ENCODE data around the gene P3R3URF.

Gene P3R3URF

DNA sequence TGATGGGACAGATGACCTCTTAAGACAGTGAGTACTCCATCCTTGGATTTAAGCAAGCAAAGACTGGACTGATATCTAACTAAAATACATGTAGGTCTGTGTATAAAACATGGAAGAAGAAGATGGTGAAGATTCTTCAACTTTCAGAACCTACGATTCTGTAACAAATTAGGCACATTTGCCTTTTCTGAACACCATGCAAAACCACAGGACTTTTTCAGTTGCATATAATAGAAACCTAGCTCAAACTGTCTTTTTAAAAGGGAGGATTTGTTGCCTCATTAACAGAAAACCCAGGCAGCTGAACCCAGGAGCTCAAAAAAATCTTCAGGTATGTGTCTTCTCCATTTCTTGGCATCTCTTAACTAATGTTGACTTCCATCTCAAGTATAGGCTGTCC, 16.1 kb downstream of the P3R3URF start:
- peak; percentile 64 for DNase-seq
- H3K4me3 ChIP-seq (ENCODE audit: low read length) = peak overlapping the region; percentile 49
- peak overlapping the region; percentile 96 for H3K4me2 ChIP-seq (ENCODE audit: low read depth, low read length)
- no peaks in the 10 kb centered on the region for H4K20me1 ChIP-seq (ENCODE audit: insufficient read depth, low read length)
- H3K79me2 ChIP-seq (ENCODE audit: low read length) = no peaks in the 10 kb centered on the region
- no peak for TF ChIP-seq EZH2phosphoT487 (IDR thresholded peaks at IDR 0.05; ENCODE audit: low read length)
- TF ChIP-seq, protein P1, sequence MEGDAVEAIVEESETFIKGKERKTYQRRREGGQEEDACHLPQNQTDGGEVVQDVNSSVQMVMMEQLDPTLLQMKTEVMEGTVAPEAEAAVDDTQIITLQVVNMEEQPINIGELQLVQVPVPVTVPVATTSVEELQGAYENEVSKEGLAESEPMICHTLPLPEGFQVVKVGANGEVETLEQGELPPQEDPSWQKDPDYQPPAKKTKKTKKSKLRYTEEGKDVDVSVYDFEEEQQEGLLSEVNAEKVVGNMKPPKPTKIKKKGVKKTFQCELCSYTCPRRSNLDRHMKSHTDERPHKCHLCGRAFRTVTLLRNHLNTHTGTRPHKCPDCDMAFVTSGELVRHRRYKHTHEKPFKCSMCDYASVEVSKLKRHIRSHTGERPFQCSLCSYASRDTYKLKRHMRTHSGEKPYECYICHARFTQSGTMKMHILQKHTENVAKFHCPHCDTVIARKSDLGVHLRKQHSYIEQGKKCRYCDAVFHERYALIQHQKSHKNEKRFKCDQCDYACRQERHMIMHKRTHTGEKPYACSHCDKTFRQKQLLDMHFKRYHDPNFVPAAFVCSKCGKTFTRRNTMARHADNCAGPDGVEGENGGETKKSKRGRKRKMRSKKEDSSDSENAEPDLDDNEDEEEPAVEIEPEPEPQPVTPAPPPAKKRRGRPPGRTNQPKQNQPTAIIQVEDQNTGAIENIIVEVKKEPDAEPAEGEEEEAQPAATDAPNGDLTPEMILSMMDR (IDR thresholded peaks at IDR 0.05; ENCODE audit: low read length) = no peak
- no peak for TF ChIP-seq EZH2 (optimal IDR thresholded peaks at IDR 0.05; ENCODE audit: low read depth, low read length)
- H3K4me1 ChIP-seq (ENCODE audit: low read length) = peaks cover 22% of the 10 kb centered on the region
- peak overlapping the region; percentile 54 for H3K9ac ChIP-seq (ENCODE audit: low read length)
- no peaks in the 10 kb centered on the region for H3K27me3 ChIP-seq (replicated peaks; ENCODE audit: insufficient read depth, low read length)
- H3K27ac ChIP-seq (ENCODE audit: low read length) = peak overlapping the region; percentile 81
- H3K9me3 ChIP-seq (replicated peaks; ENCODE audit: insufficient read depth, low read length) = no peaks in the 10 kb centered on the region
- H3F3A ChIP-seq (ENCODE audit: insufficient read depth, low read length) = peaks cover 17% of the 10 kb centered on the region
- H2AFZ ChIP-seq (ENCODE audit: low read length) = peak overlapping the region; percentile 36
- no peaks in the 10 kb centered on the region for H3K36me3 ChIP-seq (replicated peaks; ENCODE audit: insufficient read depth, low read length)
- no peaks in the 10 kb centered on the region for H3K9me2 ChIP-seq (replicated peaks; ENCODE audit: insufficient read depth, low read length)

DNA sequence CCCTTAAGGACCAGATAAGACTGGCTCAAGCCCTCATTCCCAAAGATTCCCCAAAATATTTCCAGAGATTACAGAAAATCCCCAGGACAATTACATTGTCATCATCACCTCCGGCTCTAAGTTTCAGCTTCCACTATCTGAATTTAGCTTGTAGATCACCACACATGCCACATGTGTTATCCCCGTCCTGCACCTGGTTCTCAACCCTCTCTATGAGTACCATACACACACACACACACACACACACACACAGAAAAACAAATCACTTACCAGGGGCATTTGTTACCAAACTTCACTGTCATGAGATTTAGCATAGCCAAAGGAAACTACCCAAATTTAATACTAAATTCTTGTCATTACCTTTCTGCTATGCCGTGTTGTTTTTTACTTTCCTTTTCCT, 16.8 kb downstream of the P3R3URF start:
- Histone ChIP-seq H3K4me3 (ENCODE audit: low read length) (peak overlapping the region; percentile 49), H3K9me3 (replicated peaks; ENCODE audit: insufficient read depth, low read length) (no peaks in the 10 kb centered on the region), H3K9ac (ENCODE audit: low read length) (peak overlapping the region; percentile 54), H3K79me2 (ENCODE audit: low read length) (no peaks in the 10 kb centered on the region), H4K20me1 (ENCODE audit: insufficient read depth, low read length) (no peaks in the 10 kb centered on the region), H3K27me3 (replicated peaks; ENCODE audit: insufficient read depth, low read length) (no peaks in the 10 kb centered on the region), H3K9me2 (replicated peaks; ENCODE audit: insufficient read depth, low read length) (no peaks in the 10 kb centered on the region), H3F3A (ENCODE audit: insufficient read depth, low read length) (peaks cover 17% of the 10 kb centered on the region), H3K27ac (ENCODE audit: low read length) (peak overlapping the region; percentile 81), H3K4me1 (ENCODE audit: low read length) (peaks cover 22% of the 10 kb centered on the region), H2AFZ (ENCODE audit: low read length) (peak overlapping the region; percentile 36), H3K4me2 (ENCODE audit: low read depth, low read length) (peak overlapping the region; percentile 96), H3K36me3 (replicated peaks; ENCODE audit: insufficient read depth, low read length) (no peaks in the 10 kb centered on the region)
- peak; percentile 76 for DNase-seq
- TF ChIP-seq EZH2phosphoT487 (IDR thresholded peaks at IDR 0.05; ENCODE audit: low read length) = no peak
- TF ChIP-seq, protein P1 (IDR thresholded peaks at IDR 0.05; ENCODE audit: low read length) = no peak

DNA sequence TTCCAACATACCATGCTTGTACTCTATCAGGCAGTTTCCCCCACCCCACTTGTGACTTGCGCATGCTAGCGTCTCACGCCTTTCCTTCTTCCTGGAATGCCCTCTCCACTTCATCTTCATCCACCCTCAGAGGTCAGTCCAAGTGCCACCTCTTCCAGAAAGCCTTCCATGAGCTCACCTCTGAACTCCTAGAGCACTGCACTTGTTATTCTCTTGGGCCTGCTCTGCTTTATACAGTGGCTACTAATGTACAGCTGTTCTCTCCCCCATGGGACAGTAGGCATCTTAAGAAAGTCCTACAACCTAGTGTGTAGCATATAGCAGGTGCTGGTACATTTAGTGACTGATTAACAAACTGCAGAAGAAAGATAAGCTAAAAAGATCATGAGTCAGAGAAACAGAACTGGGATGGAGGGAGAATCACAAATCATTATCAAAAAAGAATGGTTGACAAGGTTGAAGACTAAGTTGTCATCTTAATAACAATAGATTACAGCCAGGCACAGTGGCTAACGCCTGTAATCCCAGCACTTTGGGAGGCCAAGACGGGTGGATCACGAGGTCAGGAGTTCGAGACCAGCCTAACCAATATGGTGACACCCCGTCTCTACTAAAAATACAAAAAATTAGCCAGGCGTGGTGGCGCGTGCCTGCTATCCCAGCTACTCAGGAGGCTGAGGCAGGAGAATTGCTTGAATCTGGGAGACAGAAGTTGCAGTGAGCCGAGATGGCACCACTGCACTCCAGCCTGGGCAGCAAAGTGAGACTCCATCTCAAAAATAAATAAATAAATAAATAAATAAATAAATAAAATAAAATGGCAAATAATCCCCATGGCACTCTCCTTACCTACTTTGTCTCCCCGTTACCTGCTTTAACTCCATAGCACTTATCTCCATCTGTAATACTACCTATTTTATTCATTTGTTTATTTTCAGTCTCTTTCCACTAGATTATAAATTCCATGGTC, 17.7 kb downstream of the P3R3URF start:
- Histone ChIP-seq H3K9me3 (replicated peaks; ENCODE audit: insufficient read depth, low read length) (no peaks in the 10 kb centered on the region), H3K9me2 (replicated peaks; ENCODE audit: insufficient read depth, low read length) (no peaks in the 10 kb centered on the region), H3K79me2 (ENCODE audit: low read length) (no peaks in the 10 kb centered on the region), H3K4me2 (ENCODE audit: low read depth, low read length) (peak overlapping the region; percentile 96; the same call in 1 of the 2 replicates), H3K4me3 (ENCODE audit: low read length) (peak overlapping the region; percentile 49; the same call in 1 of the 2 replicates), H3K9ac (ENCODE audit: low read length) (peak overlapping the region; percentile 54; the same call in 1 of the 2 replicates), H3K27ac (ENCODE audit: low read length) (peak overlapping the region; percentile 81), H3K36me3 (replicated peaks; ENCODE audit: insufficient read depth, low read length) (no peaks in the 10 kb centered on the region), H3K4me1 (ENCODE audit: low read length) (peaks cover 22% of the 10 kb centered on the region), H2AFZ (ENCODE audit: low read length) (peak overlapping the region; percentile 36), H3K27me3 (replicated peaks; ENCODE audit: insufficient read depth, low read length) (no peaks in the 10 kb centered on the region), H3F3A (ENCODE audit: insufficient read depth, low read length) (peaks cover 17% of the 10 kb centered on the region), H4K20me1 (ENCODE audit: insufficient read depth, low read length) (no peaks in the 10 kb centered on the region)
- DNase-seq = no peak
- TF ChIP-seq EZH2phosphoT487 (IDR thresholded peaks at IDR 0.05; ENCODE audit: low read length) (no peak), EZH2 (optimal IDR thresholded peaks at IDR 0.05; ENCODE audit: low read depth, low read length) (no peak)
- TF ChIP-seq, protein P1 (IDR thresholded peaks at IDR 0.05; ENCODE audit: low read length) = no peak
